C4-2B (cell line): ENCODE results near the gene KLHL17.
A peak's percentile ranks its signal among the peaks of the same experiment; 100 is the strongest.

Source experiments
- ZFX ChIP-seq: fragments of 450-650 bp; IDR thresholded peaks from 2 replicates; pipeline ENCODE4 v1.6.1; 2017
- TF ChIP-seq, protein P1 (sequence below): fragments of 450-650 bp; conservative IDR thresholded peaks from 2 replicates; pipeline ENCODE4 v1.5.1; 2017; ENCODE audit warnings: mild to moderate bottlenecking

DNA sequence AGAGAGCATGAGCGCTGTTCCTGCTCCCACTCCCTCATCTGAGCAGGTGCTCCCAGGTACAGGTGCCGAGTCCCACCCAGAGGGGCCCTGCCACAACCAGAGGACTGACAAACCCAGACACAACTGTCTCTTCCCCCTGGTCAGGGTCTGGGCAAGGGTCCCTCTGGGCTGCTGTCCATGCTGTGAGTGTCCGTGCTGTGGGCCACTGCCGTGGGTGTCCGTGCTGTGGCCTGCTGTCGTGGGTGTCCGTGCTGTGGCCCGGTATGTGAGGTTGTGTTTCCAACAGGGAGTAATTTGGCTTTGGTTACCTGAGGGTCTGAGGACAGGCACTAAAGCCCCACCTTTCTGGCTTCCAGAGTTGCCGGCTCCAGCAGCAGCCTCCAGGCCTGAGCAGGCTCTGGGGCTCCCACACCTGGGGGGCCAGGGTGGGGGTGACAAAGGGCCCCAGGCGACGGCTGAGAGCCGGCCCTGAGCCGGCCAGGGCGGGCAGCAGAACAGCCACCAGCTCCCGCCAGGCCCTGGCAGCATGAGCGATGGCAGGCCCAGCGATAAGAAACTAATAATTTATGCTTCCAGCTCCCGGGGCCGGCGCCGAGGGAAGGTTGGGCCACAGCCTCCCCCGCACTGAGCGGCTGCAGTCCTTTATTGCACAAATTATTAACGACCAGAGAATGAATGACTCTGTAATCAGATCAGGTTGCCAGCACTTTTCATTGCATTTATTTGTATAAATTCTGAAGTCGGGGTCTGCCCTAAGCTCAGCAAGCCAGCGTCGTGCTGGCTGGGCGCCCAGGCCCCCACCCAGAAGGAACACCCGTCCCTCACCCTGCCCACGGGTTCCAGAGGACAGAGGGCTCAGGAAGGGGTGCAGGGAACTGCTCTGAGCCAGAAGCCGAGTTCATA is 44.0 kb upstream of the KLHL17 start:
- TF ChIP-seq, protein P1, sequence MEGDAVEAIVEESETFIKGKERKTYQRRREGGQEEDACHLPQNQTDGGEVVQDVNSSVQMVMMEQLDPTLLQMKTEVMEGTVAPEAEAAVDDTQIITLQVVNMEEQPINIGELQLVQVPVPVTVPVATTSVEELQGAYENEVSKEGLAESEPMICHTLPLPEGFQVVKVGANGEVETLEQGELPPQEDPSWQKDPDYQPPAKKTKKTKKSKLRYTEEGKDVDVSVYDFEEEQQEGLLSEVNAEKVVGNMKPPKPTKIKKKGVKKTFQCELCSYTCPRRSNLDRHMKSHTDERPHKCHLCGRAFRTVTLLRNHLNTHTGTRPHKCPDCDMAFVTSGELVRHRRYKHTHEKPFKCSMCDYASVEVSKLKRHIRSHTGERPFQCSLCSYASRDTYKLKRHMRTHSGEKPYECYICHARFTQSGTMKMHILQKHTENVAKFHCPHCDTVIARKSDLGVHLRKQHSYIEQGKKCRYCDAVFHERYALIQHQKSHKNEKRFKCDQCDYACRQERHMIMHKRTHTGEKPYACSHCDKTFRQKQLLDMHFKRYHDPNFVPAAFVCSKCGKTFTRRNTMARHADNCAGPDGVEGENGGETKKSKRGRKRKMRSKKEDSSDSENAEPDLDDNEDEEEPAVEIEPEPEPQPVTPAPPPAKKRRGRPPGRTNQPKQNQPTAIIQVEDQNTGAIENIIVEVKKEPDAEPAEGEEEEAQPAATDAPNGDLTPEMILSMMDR = no peak
- TF ChIP-seq ZFX = peak; percentile 32; the same call in 1 of the 2 replicates
